CD4-positive, alpha-beta T cell treated with Interleukin-17A for 1 hour (primary cell): ENCODE measurements around the gene SPATA31A5.
"Not testable (repeated sequence)": the region's sequence is repeated elsewhere in the genome, so short reads cannot be mapped to it uniquely, and the experiment has no call there.

Experiments
- DNase-seq: peaks from one replicate; pipeline ENCODE4 v3.0.0-alpha.2; 2020

Gene SPATA31A5

GRCh38 chr9:60914107-60914506 lies at the start of gene SPATA31A5:
Gene SPATA31A5 (plus strand): TSS chr9:60914407. CDS start chr9:60914436, 29 bp downstream.
- not testable (repeated sequence) for DNase-seq

GRCh38 chr9:60962990-60963350 lies 48.8 kb downstream of the SPATA31A5 start:
- DNase-seq: not testable (repeated sequence)

- not testable (repeated sequence) for DNase-seq
Measured at GRCh38 chr9:60966382-60966781, 52.2 kb downstream of the SPATA31A5 start.
